NCI-H2171 (cell line): ENCODE measurements around the gene OLFM3.

Experiments
- DNase-seq: peaks from one replicate; lab custom pipeline; 2025; lab: John Stamatoyannopoulos, UW

OLFM3 gene

DNA sequence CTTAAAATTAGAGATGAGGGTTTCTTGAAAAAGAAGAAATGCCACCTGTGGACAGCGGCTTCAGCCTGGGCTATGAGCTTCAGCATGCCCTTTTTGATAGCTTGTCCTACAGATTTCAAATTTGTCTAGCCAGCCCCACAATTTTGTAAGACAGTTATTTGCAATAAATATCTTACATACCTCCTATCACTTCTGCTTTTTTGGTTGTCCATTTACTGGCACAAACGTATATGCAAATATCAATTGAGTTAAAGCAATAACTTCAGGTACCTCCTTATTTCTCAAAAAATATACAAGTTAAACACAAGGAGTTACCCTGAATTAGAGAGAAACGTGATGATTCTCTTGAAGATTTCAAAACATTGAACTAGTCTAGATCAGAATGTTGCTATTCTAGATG lies 53.5 kb downstream of the OLFM3 start:
- no peak for DNase-seq

- no peak for DNase-seq
Measured at GRCh38 chr1:101942516-101943193, 54.1 kb downstream of the OLFM3 start.

GRCh38 chr1:101938681-101939080 lies 58.0 kb downstream of the OLFM3 start:
- DNase-seq = no peak

- no peak for DNase-seq
Measured at GRCh38 chr1:101929343-101929742, 67.4 kb downstream of the OLFM3 start.

GRCh38 chr1:101928829-101929228 lies 67.9 kb downstream of the OLFM3 start:
- no peak for DNase-seq

DNA sequence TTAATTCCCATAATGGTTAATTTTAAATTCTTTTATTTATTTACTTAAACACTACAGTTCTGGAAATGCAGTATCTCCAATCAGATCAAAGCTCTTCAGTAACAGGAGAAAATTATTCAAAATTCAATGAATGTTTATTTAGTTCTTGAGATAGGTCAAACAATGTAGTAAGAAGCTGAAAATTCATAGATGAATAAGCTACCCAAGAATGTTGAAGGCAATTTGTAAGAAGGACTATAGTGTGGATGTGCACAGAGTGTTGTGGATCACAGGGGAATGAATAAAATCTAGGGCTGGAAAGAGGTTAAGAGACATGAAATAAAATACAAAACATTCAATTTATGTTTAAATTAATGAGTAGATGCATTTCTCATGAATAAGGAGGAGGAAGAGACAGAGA lies 72.0 kb downstream of the OLFM3 start:
- no peak for DNase-seq

GRCh38 chr1:101920577-101920976 lies 76.1 kb downstream of the OLFM3 start:
- no peak for DNase-seq

DNA sequence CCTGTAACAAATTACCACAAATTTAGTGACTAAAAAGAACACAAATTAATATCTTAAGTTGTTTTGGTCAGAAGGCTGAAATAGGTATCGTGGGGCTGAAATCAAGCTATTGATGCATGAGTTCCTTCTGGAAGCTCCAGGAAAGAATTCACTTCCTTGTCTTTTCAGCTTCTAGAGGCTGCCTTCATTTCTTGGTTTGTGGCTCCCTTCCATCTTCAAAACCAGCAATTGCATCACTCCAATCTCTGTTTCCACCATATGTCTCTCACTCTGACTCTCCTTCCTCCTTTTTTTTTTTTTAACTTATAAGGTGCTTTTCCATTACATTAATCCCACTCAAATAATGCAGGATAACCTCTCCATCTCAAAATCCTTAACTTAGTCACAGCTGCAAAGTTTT lies 78.4 kb downstream of the OLFM3 start:
- no peak for DNase-seq

- DNase-seq = no peak
Measured at GRCh38 chr1:101915597-101915996, 81.1 kb downstream of the OLFM3 start.

GRCh38 chr1:101914473-101915242 lies 82.1 kb downstream of the OLFM3 start:
- no peak for DNase-seq

DNA sequence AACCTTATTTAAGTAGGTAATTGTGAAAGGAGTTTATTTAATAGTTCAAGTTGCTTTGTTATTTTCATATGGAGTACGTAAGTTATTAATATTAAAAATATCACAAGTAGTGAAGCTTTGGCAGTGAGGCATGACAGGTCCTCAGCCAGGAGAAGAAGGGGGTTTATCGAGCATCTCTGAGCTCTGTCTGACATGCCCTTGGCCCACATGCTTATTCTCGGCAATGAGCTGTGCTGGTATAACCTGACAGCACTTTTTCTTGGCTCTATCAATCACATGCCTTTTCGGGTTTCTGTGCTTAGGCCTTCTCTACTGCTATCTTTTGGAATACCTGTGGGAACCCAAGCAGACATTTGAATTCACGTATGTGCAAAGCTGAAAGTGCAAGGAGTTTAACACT lies 84.8 kb downstream of the OLFM3 start:
- no peak for DNase-seq

GRCh38 chr1:101908980-101909379 lies 87.7 kb downstream of the OLFM3 start:
- no peak for DNase-seq

GRCh38 chr1:101907264-101907663 lies 89.5 kb downstream of the OLFM3 start:
- DNase-seq = no peak

DNA sequence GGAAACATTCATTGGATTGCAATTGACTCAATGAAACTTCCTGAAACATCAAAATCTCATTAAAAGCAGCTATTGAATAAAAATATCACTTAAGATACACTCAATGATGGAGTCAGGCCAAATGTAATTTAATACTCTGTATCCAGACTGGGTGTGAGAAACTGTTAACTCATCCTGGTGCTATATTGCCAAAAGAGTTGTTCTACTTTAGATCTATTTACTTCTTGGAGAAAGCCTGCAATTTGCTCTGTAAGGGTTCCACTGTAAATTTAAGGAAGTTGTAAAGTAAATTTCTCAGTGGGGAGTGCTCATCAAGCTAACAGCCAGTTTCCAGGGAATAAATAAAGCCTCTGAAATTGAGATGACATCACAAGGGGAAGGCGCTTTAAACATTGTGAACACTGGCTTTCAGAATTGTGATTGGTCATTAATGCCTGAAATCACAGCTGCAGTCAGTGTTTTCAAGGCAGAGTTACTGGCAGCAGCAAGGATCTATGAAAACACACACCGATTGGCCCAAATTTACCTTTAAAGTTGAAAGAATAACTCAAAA lies 91.4 kb downstream of the OLFM3 start:
- no peak for DNase-seq

- DNase-seq = no peak
Measured at GRCh38 chr1:101902199-101902598, 94.5 kb downstream of the OLFM3 start.

DNA sequence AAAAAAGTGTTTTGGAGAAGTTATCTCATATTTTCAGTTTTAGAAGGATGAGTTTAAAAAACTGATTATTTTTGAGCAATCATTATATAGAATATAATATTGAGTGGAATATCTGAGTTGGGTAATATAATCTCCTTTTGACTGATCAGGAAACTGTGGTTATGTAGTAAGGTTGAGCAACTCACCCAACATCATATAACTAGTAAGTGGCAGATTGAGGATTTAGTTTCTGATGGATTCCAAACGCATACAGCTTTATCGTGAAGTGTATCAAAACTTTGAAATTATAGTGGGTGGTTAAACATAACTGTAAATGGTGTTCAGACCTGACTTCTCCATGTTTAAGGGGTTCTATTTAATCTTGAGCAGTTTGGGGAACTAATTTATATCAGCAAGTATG lies 98.6 kb downstream of the OLFM3 start:
- DNase-seq = no peak

- no peak for DNase-seq
Measured at GRCh38 chr1:101884621-101885020, 112.1 kb downstream of the OLFM3 start.

- DNase-seq = no peak
Measured at GRCh38 chr1:101875891-101876290, 120.8 kb downstream of the OLFM3 start.

GRCh38 chr1:101873672-101874071 lies 123.1 kb downstream of the OLFM3 start:
- no peak for DNase-seq

DNA sequence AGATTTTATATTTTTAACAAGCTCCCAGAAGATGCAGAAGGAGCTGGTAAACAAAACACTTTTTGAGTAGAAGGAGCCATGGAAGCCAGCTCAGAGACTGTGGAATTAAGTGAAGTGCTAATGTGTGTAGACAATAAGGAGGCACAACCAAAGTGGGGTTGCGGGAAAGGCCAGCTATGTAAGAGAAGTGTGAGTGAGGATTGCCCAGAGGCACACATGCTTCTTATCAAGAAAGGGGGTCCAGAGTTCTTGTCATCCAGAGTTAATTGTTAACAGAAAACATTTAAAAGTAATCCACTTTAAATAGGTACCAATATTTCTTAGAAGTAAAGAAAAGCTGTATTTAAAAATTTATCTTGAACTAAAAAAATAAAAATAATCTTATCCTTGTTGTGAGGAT lies 136.8 kb downstream of the OLFM3 start:
- no peak for DNase-seq

GRCh38 chr1:101854271-101854670 lies 142.5 kb downstream of the OLFM3 start:
- no peak for DNase-seq

DNA sequence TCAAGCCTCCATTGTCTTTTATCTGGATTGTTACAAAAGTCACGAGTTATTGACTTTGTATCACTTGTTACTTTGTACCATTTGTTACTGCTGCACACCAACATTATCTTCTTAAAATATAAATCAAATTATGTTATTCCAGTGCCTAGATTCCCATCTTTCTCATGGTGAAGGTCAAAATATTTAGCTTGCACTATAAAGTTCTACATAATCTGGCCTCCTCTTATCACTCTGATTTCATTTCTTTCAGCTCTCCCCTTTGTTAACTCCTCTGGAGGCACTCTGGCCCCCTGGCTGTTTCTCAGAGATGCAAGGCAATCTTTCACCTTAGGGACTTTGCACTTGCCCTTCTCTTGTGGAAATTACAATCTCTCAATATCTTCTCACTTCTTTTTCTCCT lies 143.8 kb downstream of the OLFM3 start:
- DNase-seq = no peak

DNA sequence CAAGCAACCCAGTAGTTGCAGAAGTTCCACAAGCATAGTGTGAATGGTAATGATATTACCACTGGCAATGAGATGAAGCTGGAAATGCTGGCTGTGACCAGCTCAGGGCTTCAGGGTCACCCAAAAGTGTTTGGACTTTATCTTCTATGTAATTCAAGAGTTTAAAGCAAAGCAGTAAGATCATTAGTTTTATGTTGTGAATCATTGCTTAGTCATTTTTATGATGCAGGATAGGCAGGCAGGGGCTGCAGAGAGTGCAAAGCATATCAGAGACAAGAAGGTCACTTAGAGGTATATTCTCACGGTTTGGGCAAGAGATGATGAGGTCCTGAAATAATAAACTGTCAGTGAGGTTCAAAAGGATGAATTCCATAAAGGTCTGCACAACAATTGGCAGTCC lies 147.4 kb downstream of the OLFM3 start:
- DNase-seq = no peak

DNA sequence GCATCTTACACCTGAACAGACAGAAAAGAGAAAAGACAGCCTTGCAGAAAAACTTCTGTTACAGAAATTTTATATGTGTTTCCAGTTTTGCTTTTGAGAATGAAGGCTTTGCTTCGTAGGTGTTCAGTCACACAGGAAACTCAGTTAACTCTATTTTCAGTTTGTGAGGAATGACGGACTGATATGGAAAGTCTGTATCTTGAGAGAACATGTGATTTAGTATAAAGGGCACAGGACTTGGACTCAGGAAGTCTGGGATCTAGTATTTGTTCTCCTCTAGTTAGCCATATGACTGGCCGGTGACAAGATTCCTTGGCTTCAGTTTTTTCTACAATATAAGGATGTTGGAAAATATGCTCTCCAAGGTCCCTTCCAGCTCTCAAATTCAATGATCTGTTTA lies 149.1 kb downstream of the OLFM3 start:
- DNase-seq = no peak
